GM19463 (cell line): Measurements from ENCODE around the gene MTHFS.
"Not testable (repeated sequence)": the region's sequence is repeated elsewhere in the genome, so short reads cannot be mapped to it uniquely, and the experiment has no call there.

Source experiments
- ATAC-seq: cut with Tn5 transposase; IDR thresholded peaks from one replicate; pipeline ENCODE4 v1.9.1; 2021; ENCODE audit warnings: mild to moderate bottlenecking, moderate library complexity; ENCODE audit not compliant: unreplicated experiment

Gene MTHFS

GRCh38 chr15:79916502-79917132, 19.8 kb upstream of the MTHFS start:
- ATAC-seq, result no peak

- ATAC-seq, result not testable (repeated sequence)
Observed at GRCh38 chr15:79915776-79916501, 19.1 kb upstream of the MTHFS start.

GRCh38 chr15:79914728-79915127, 17.9 kb upstream of the MTHFS start:
- ATAC-seq, result no peak

- peak; percentile 58 for ATAC-seq
Observed at GRCh38 chr15:79909556-79910335, 12.9 kb upstream of the MTHFS start.

- ATAC-seq, result no peak
Observed at GRCh38 chr15:79904271-79904670, 7.5 kb upstream of the MTHFS start.

- ATAC-seq, result no peak
Observed at GRCh38 chr15:79903626-79904025, 6.8 kb upstream of the MTHFS start.

- no peak for ATAC-seq
Observed at GRCh38 chr15:79903144-79903543, 6.3 kb upstream of the MTHFS start.

- peak; percentile 31 for ATAC-seq
Observed at GRCh38 chr15:79901958-79902357, 5.1 kb upstream of the MTHFS start.

- not testable (repeated sequence) for ATAC-seq
Observed at GRCh38 chr15:79900818-79901378, 4.1 kb upstream of the MTHFS start.

GRCh38 chr15:79900087-79900486, 3.3 kb upstream of the MTHFS start:
- no peak for ATAC-seq

- not testable (repeated sequence) for ATAC-seq
Observed at GRCh38 chr15:79898786-79899185, 2.0 kb upstream of the MTHFS start.

- no peak for ATAC-seq
Observed at GRCh38 chr15:79898369-79898768, 1.6 kb upstream of the MTHFS start.

GRCh38 chr15:79897701-79898113, 893 bp upstream of the MTHFS start:
- no peak for ATAC-seq

- no peak for ATAC-seq
Observed at GRCh38 chr15:79897380-79897678, 515 bp upstream of the MTHFS start.

- no peak for ATAC-seq
Observed at GRCh38 chr15:79896131-79896633, 632 bp downstream of the MTHFS start.

- ATAC-seq, result no peak
Observed at GRCh38 chr15:79887054-79887930, 9.5 kb downstream of the MTHFS start.

GRCh38 chr15:79886124-79886523, 10.7 kb downstream of the MTHFS start:
- no peak for ATAC-seq

GRCh38 chr15:79884204-79884596, 12.6 kb downstream of the MTHFS start:
- no peak for ATAC-seq

- no peak for ATAC-seq
Observed at GRCh38 chr15:79883579-79884203, 13.1 kb downstream of the MTHFS start.

GRCh38 chr15:79881668-79882067, 15.1 kb downstream of the MTHFS start:
- ATAC-seq, result no peak
